ELR (cell line): ENCODE measurements around the gene PPT2.
"Not testable (repeated sequence)": the region's sequence is repeated elsewhere in the genome, so short reads cannot be mapped to it uniquely, and the experiment has no call there.

Experiments used
- DNase-seq: peaks from one replicate; pipeline ENCODE4 v3.0.0-alpha.2; 2015; ENCODE audit warnings: low read depth

The PPT2 gene

GRCh38 chr6:32176476-32177182, 22.7 kb downstream of the PPT2 start:
- DNase-seq, result peak; percentile 79

- DNase-seq, result peak; percentile 78
Measured at GRCh38 chr6:32177183-32177787, 23.3 kb downstream of the PPT2 start.

DNA sequence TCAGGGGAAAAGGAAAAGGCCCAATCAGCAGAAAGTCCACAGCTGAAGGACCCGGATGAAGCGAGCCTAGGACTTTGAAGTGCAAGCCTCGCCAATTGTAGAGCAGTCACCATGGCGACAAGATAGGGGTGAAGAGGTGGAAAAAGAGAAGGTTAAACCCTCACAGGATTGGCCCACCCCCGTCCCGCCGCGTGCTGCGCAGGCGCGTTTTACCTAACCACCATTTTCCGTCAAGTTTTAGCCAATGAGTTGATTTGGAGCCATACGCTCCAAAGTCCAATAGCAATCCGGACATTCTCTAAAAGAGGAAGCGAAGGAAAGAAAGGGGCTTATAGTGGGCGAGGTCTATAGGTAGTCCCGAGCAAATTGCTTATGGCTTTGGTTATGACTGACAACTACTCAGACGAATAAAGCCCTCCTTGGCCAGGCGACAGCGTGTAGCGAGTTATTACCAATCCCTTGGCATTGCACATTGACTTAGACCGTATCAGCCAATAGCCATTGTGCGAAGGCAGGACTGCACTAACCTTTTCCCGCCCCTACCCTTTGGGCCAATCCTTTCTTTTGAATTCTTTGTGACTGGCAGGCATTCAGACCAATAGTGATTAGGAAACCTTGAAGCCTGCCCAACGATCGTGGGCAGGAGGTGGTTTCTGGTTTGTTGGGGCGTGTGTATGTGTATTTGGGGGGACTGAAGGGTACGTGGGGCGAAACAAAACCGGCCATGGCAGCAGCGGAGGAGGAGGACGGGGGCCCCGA, 24.0 kb downstream of the PPT2 start, which contains the start of gene RNF5:
RNF5 (plus strand) TSS at position 618 of the 759 bp plus-strand sequence; CDS start at position 725, 107 bp downstream.
- peak; percentile 100 for DNase-seq

- peak; percentile 24 for DNase-seq
Measured at GRCh38 chr6:32178547-32179440, 24.9 kb downstream of the PPT2 start.

- DNase-seq, result no peak
Measured at GRCh38 chr6:32179766-32180405, 25.9 kb downstream of the PPT2 start.

GRCh38 chr6:32181148-32181702, 27.3 kb downstream of the PPT2 start:
- DNase-seq, result no peak

DNA sequence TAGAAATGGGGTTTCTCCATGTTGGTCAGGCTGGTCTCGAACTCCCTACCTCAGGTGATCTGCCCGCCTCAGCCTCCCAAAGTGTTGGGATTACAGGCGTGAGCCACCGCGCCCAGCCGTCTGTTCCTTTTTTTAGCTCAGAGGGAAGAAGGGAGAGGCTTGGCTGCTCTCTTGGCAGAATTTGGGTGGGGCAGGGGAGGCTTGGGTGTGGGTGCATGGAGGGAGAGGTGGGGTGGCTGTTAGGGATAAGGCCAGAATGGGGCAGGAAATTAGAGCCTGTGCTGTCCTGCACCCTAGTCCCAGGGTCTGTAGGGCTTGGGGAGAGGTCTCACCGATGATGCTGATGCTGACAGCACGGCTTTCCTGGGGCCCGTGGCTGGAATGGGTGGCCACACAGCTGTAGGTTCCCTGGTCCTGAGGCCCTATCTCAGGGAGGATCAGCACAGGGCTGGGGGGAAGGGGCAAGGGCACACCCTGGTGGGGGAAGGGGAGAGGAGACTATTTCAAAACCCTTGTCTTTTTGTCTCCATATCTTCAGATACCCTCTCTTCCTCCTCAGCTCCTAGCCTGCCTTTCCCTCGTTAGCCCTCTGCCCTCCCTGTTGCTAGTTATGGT, 28.1 kb downstream of the PPT2 start:
- no peak for DNase-seq

GRCh38 chr6:32182555-32182981, 28.6 kb downstream of the PPT2 start:
- no peak for DNase-seq

GRCh38 chr6:32183030-32183429, 29.1 kb downstream of the PPT2 start:
- DNase-seq, result no peak

DNA sequence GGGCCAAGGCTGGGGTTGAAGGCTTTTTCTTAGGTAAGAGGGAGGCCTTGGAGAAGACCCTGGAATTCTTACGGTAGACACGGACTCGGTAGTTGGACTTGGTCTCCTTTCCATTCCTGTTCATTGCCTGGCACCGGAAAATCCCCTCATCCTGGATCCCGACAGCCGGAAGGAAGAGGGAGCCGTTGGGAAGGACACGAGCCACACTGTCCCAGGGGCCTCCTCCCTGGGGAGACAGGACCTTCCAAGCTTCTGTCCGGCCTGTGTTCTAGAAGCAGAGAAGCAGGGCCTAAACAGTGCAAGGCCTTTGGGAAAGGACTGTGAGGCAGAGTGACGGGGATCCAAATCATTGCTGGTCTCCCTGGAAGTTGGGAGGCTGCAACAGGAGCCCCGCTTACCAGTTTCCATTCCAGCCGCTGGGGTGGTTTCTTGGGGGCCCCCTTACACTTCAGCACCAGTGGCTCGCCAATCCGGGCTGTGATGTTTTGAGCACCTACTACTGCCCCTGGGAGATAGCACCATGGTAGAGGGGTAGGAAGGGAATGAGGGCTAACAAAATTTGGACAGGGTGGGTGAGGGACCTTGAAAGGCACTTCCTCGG, 29.6 kb downstream of the PPT2 start:
- no peak for DNase-seq

DNA sequence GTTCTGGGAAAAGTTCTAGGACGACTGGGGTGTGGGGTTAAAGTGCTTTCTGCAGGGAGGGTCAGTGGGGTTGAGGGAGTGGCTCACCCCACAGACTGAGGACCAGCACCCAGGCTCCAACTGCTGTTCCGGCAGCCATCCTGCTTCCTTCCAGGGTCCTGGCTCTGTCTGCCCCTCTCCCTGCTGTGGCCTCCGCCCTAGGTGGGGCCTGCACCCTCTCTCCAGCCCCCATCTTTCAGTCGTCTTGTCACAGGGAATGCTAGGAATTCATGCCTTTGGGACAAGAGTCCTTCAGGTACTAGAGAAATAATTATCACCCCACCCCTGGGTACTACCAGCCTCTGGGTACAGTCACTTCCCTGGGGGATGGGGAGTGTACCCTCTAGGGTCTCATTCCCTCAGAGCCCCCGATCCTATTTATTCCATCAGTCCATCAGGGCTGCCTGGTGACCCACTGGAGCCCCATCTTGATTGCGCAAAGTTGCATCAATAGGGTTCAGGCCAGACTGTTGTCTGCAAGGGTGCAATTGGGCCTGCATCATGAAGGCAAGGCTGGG, 30.2 kb downstream of the PPT2 start, which contains the start of gene AGER:
AGER (minus strand) TSS at position 170 of the 557 bp plus-strand sequence; CDS start at position 139, 31 bp downstream.
- DNase-seq, result no peak

- peak; percentile 93 for DNase-seq
Measured at GRCh38 chr6:32185681-32186131, 31.8 kb downstream of the PPT2 start.

DNA sequence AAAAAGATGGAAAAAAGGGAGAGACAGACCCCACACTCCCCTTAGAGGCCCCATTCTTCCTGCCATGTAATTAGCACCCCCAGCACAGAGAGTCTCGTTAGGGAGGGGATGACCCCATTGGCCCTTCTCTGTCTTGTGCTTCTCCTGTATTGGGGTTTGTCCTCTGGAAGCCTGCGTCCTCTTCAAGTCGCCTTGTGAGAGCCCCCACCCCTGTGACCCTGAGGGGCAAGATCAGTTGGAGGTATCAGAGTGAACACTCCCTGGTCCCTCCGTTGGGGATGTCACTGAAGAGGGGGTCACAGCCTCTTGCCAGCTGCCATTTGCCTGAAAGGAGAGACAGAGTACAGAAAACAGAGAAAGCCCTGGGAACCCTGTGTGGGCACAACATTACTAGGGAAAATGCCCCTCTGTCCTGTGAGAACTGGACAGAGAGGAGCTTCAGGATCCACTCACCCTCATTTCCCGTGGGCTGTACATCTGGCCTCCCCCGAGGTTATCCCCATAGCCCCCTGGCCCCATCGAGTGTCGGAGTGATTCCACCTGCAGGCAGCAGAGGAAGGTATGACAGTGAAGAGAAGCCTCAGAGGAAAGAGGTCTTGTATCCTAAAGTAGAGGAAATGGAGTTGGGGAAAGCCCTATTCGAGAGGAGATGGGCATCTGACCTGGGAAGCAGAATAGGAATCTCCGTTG, 32.4 kb downstream of the PPT2 start:
- DNase-seq, result not testable (repeated sequence)

DNA sequence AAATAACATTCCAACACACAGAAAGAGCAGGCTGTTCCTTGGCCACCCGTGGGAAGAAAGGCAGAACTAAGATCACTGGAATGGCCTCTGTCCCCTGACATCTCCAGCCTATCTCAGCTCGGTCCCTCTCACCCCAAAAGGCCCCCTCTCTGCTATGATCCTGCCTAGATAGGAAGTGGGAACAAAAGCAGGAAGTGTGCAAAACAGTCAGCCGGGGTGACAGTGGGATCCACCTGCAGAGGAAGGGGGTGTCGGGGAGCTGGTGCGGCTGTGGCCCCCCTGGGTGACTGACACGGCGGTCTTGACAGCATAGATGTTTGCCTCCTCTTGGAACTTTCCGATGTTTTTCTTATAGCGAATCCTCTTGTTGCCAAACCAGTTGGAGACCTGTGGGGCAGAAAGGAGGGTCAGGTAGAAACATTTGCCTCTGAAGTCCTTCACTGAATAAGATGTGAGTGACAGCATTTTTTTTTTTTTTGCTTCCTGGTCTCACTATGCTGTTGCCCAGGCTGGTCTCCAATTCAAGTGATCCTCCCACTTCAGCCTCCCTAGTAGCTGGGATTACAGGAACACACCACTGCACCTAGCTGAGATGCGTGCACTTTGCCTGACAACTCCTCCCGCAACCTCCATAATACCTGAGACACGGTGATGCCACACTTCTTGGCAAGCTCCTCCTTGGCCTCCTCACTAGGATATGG, 33.2 kb downstream of the PPT2 start:
- DNase-seq, result no peak

- not testable (repeated sequence) for DNase-seq
Measured at GRCh38 chr6:32187725-32188380, 33.9 kb downstream of the PPT2 start.

DNA sequence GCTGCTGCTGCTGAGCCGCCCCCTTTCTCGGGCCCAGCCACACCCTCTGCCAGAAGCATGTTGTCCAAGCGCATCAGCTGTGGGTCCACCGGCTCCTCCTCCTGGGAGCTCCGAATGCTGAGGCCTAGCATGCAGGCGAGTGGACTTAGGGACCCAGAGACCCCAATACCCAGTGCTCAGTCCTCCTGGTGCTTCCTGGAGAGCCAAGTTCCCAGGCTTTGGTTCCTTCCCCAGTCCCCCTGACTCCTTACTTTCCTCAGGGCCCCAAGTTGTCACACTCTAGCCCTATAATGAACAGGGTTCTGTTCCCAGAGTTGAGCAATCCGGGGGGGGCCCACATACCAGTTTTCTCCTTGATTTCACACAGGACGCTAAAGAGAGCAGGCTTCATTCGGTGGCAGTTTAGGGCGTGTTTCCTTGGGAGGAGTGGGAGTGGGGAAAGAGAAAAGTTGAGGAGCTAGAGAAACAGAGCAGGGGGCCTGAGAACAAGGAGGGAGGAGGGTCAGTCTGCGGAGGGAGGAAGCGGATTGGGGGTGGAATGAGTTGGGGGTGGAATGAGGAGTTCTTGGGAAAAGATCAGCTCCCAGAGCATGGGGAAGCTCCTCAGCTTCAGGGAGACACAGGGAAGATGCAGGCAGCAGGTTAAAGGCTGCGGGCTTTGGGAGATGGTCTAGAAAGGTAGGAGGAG, 34.6 kb downstream of the PPT2 start:
- DNase-seq, result peak; percentile 12

- DNase-seq, result peak; percentile 25
Measured at GRCh38 chr6:32189069-32189741, 35.3 kb downstream of the PPT2 start.
